Hepatocyte (in vitro differentiated cells): ENCODE results near the gene CSF3. TPM values are rescaled to one million over a fixed set of nuclear protein-coding genes. Genes with fewer than 3 reads are reported as not detected.
A peak's percentile ranks its signal among the peaks of the same experiment; 100 is the strongest.

Experiments used
- DNase-seq: peaks from one replicate; pipeline ENCODE4 v3.0.0-alpha.2; 2016; ENCODE audit warnings: low spot score
- H2AFZ ChIP-seq: fragments of 200-600 bp; sonication (generic); 2 replicates; pipeline ENCODE4 v1.6.0; 2016; ENCODE audit warnings: antibody characterized with exemption, mild to moderate bottlenecking
- H3K27ac ChIP-seq: fragments of 200-600 bp; sonication (generic); 2 replicates; pipeline ENCODE4 v1.5.1; 2016; ENCODE audit warnings: mild to moderate bottlenecking
- H3K27me3 ChIP-seq: fragments of 200-600 bp; sonication (generic); 2 replicates; pipeline ENCODE4 v1.6.1; 2016
- H3K36me3 ChIP-seq: fragments of 200-600 bp; sonication (generic); replicated peaks from 2 replicates; pipeline ENCODE4 v1.5.1; 2016; ENCODE audit warnings: low read depth; ENCODE audit not compliant: insufficient read depth
- H3K4me1 ChIP-seq: fragments of 200-600 bp; sonication (generic); 2 replicates; pipeline ENCODE4 v1.5.1; 2016; ENCODE audit warnings: mild to moderate bottlenecking, moderate library complexity; ENCODE audit not compliant: insufficient read depth
- H3K4me2 ChIP-seq: fragments of 200-600 bp; sonication (generic); 2 replicates; pipeline ENCODE4 v1.6.0; 2016
- H3K4me3 ChIP-seq: fragments of 200-600 bp; sonication (generic); 2 replicates; pipeline ENCODE4 v1.5.1; 2016; ENCODE audit warnings: mild to moderate bottlenecking
- H3K79me2 ChIP-seq: fragments of 200-600 bp; sonication (generic); 2 replicates; pipeline ENCODE4 v1.6.0; 2017; ENCODE audit warnings: mild to moderate bottlenecking
- H3K9me2 ChIP-seq: fragments of 200-600 bp; sonication (generic); replicated peaks from 2 replicates; pipeline ENCODE4 v1.6.0; 2017; ENCODE audit warnings: mild to moderate bottlenecking; ENCODE audit not compliant: insufficient read depth
- H3K9me3 ChIP-seq: fragments of 200-600 bp; sonication (generic); 2 replicates; pipeline ENCODE4 v1.5.1; 2016; ENCODE audit warnings: low read depth, mild to moderate bottlenecking
- H4K20me1 ChIP-seq: fragments of 200-600 bp; sonication (generic); 2 replicates; pipeline ENCODE4 v1.6.0; 2016; ENCODE audit warnings: mild to moderate bottlenecking; ENCODE audit not compliant: insufficient read depth, poor library complexity, severe bottlenecking
- CTCF ChIP-seq: fragments of 200-600 bp; sonication (generic); IDR thresholded peaks from 2 replicates; pipeline ENCODE4 v1.5.1; 2016; ENCODE audit warnings: antibody characterized with exemption, mild to moderate bottlenecking; ENCODE audit not compliant: poor library complexity
- EZH2 ChIP-seq: fragments of 200-600 bp; sonication (generic); IDR thresholded peaks from 2 replicates; pipeline ENCODE4 v1.6.1; 2016; ENCODE audit warnings: antibody characterized with exemption, mild to moderate bottlenecking, borderline replicate concordance
- EZH2phosphoT487 ChIP-seq: fragments of 200-600 bp; sonication (generic); IDR thresholded peaks from one replicate; pipeline ENCODE4 v1.6.1; 2018; ENCODE audit warnings: antibody characterized with exemption, mild to moderate bottlenecking, low read depth, moderate library complexity; ENCODE audit not compliant: unreplicated experiment, severe bottlenecking
- WGBS: methylation state at CpG from one replicate; pipeline ENCODE4 v1.1.6; 2016; ENCODE audit warnings: low lambda C conversion rate; ENCODE audit errors: missing lambda C conversion rate; 5-methylcytosine and 5-hydroxymethylcytosine counted together
- polyA plus RNA-seq: library from polyadenylated mRNA; unstranded; fragments of >200 nt; fragmentation: Nextera tagmentation; extraction: Ambion mirVana; gene quantifications from 2 replicates; pipeline ENCODE4 v1.2.1, GENCODE V29; 2016
- total RNA-seq: library from RNA; depleted of rRNA; stranded (reverse); fragments of >200 nt; gene quantifications from 2 replicates; pipeline ENCODE4 v1.2.3, GENCODE V29; 2014

The CSF3 gene
- total and polyA plus RNA-seq, 2 experiments from 2014 or later: 0.36 TPM; not detected in 1

- Histone ChIP-seq H3K79me2 (no peaks in the 10 kb centered on the region), H3K4me2 (no peak overlapping the region), H3K36me3 (no peaks in the 10 kb centered on the region), H3K9me2 (no peaks in the 10 kb centered on the region), H3K27me3 (no peaks in the 10 kb centered on the region), H3K27ac (no peak overlapping the region), H3K4me1 (no peaks in the 10 kb centered on the region), H3K9me3 (no peaks in the 10 kb centered on the region), H4K20me1 (no peaks in the 10 kb centered on the region), H3K4me3 (no peak overlapping the region), H2AFZ (no peak overlapping the region)
- TF ChIP-seq EZH2: no peak
- no peak for TF ChIP-seq CTCF
- no peak for TF ChIP-seq EZH2phosphoT487
- DNase-seq: no peak
- WGBS: 94% methylated on average over 8 of the region's 8 CpGs
Observed at GRCh38 chr17:40033339-40033738, 18.1 kb downstream of the CSF3 start.

- no peak overlapping the region for H3K4me3 ChIP-seq
- H3K27me3 ChIP-seq: no peaks in the 10 kb centered on the region
- no peak overlapping the region for H2AFZ ChIP-seq
- 83% methylated on average over 8 of the region's 8 CpGs for WGBS
- H4K20me1 ChIP-seq: no peaks in the 10 kb centered on the region
- no peak for TF ChIP-seq CTCF
- TF ChIP-seq EZH2: no peak
- TF ChIP-seq EZH2phosphoT487: no peak
- no peaks in the 10 kb centered on the region for H3K79me2 ChIP-seq
- no peak for DNase-seq
- no peak overlapping the region for H3K27ac ChIP-seq
- no peaks in the 10 kb centered on the region for H3K4me1 ChIP-seq
- no peaks in the 10 kb centered on the region for H3K9me2 ChIP-seq
- H3K36me3 ChIP-seq: no peaks in the 10 kb centered on the region
- no peak overlapping the region for H3K4me2 ChIP-seq
- no peaks in the 10 kb centered on the region for H3K9me3 ChIP-seq
Observed at GRCh38 chr17:40034426-40035161, 19.4 kb downstream of the CSF3 start.

- 29% methylated on average over 12 of the region's 12 CpGs for WGBS
- no peaks in the 10 kb centered on the region for H3K9me3 ChIP-seq
- H3K27me3 ChIP-seq: no peaks in the 10 kb centered on the region
- no peaks in the 10 kb centered on the region for H3K36me3 ChIP-seq
- H3K9me2 ChIP-seq: no peaks in the 10 kb centered on the region
- TF ChIP-seq CTCF: peak; percentile 49
- TF ChIP-seq EZH2: no peak
- TF ChIP-seq EZH2phosphoT487: no peak
- H3K4me3 ChIP-seq: no peak overlapping the region
- no peak overlapping the region for H2AFZ ChIP-seq
- no peaks in the 10 kb centered on the region for H4K20me1 ChIP-seq
- H3K4me1 ChIP-seq: no peaks in the 10 kb centered on the region
- H3K27ac ChIP-seq: no peak overlapping the region
- no peak overlapping the region for H3K4me2 ChIP-seq
- H3K79me2 ChIP-seq: no peaks in the 10 kb centered on the region
- peak; percentile 54 for DNase-seq
Observed at GRCh38 chr17:40035162-40035559, 19.9 kb downstream of the CSF3 start.
